ENCODE measurements around the gene ZFP3.

DNA sequence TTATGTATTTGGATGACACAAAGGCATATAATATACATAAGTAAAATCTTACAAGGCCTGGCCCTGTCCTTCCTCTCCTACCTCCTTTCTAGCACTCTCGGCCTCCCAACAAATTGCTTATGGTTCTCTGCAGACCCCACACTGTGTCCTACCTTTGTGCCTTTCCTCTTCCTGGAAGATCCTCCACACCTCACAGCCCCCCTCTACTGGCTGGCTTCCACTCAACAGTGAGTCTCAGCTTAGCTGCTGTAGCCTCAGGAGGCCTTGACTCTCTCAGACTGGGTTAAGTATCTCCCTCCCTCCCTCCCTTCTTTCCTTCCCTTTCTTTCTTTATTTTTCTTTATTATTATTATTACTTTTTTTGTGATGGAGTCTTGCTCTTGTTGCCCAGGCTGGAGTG lies 34.7 kb upstream of the ZFP3 start:
- TF ChIP-seq GATA2 (IDR thresholded peaks at IDR 0.05; ENCODE audit: low read depth, low read length) (no peak), GATA3 (IDR thresholded peaks at IDR 0.05; ENCODE audit: low read depth, low read length) (no peak)

Data from SH-SY5Y (cell line).